GM18907 (cell line): ENCODE data around the gene BAIAP2L2.
"Not testable (repeated sequence)": the region's sequence is repeated elsewhere in the genome, so short reads cannot be mapped to it uniquely, and the experiment has no call there.

Source experiments
- ATAC-seq: cut with Tn5 transposase; IDR thresholded peaks from one replicate; pipeline ENCODE4 v1.9.1; 2021; ENCODE audit warnings: mild to moderate bottlenecking, moderate library complexity; ENCODE audit not compliant: unreplicated experiment

The BAIAP2L2 gene

DNA sequence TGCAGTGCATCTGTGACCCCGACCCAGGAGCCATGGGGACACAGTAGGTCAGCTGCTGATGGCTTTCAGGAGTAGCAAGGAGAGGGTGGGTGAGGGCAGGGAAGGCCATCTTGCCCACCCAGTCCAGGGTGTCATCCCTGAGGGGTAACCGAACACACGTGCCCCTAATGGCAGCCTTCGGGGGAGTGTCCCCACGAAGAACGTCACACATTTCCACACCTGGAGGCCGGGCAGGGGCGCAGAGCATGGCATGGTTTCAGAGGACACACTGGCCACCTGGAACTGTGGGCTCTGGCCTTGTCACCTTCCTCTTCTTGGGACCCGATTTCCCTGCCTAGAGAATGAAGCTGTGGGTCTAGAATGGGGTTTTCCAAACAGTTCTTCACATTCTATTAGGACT, 19.4 kb upstream of the BAIAP2L2 start:
- no peak for ATAC-seq

DNA sequence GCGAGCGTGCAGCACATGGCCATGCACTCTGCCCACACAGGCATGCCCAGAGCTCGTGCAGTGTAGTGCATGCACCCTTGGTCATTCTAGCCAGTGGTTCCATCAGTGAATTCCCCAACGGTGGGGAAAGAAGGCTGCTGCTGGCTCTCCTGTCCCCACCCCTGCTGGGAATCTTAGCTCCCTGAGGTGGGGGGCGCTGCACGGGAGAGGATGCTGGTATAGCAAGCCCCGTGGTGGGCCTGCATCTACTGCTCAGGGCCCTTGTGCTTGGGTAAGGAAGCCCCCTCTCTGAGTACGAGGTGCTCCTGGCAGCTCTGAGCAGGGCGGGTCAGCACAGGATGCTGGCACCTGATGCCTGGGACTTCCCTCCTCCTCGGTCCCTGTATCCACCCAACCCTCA, 18.5 kb upstream of the BAIAP2L2 start:
- ATAC-seq: no peak

DNA sequence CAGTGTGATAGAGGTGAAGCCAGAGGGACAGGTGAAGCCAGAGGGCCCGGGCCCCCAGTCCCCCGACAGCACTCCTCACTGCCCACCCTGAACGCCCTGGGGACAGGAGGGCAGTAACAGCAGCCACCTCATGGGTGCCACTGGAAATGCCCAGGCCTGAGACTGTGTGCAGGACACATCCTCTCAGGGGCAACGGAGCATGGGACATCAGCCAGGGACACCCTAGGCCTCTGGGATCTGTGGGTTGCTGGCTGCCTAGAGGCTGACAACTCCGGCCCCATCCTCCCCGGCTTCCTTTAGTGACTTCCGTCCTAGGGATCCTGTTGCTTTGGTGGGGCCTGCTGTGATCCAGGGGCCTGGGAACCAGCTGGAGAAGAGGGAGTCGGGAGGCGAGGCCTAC, 17.4 kb upstream of the BAIAP2L2 start:
- ATAC-seq: no peak

DNA sequence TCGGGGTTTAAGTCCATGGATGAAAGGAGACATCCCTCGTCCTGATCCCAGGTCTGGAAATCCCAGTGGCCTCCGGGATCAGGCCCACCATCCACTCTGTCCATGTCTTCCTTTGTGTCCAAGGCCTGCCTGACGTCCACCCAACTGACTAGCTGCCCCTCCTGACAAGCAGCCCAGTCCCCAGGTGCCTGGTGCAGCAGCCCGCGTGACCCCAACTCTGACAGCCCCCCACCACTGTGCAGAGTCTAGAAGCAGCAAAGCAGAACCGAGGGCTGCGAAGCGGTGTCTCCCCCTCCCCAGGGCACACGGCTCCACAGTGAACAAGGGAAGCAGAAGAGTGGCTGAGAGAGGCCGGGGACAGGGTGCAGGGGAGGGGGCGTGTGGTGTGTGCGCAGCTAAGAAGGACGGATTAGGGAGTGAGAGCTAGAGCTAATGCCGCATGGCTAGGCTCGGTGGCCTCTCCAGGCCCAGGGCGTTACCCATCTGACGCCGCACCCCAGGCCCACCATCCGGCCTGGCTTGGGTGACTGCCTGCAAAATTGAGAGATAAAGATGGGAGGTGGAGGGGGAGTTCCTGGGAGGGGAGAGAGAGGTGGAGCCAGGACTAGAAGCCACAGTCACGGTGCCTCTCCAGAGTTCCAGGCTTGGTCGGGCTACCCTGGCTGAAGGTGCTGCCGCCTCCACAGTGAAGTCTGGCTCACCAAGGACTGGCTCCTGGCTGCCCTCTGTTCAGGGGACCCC, 16.6 kb upstream of the BAIAP2L2 start:
- ATAC-seq: no peak

DNA sequence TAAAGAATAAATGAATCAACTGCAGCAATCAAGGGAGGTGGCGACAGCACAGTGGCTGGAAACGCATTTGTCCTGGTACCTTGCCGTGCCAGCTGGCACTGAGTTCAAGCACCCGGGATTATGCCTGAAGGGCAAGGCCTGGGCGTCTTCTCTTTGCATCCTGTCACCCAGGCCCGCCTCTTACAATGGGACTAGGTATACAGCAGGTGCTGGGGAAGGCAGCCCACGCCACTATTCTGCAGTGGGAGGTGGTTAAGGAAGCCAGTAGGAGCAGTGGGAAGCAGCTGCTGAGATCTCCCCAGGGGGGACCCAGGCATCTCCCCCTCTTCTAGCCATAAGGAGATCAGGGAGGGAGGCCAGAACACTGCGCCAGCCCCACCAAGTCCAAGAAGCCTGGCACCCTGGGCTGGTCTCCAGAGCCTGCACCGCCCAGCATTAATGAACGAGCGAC, 15.3 kb upstream of the BAIAP2L2 start:
- ATAC-seq: no peak

DNA sequence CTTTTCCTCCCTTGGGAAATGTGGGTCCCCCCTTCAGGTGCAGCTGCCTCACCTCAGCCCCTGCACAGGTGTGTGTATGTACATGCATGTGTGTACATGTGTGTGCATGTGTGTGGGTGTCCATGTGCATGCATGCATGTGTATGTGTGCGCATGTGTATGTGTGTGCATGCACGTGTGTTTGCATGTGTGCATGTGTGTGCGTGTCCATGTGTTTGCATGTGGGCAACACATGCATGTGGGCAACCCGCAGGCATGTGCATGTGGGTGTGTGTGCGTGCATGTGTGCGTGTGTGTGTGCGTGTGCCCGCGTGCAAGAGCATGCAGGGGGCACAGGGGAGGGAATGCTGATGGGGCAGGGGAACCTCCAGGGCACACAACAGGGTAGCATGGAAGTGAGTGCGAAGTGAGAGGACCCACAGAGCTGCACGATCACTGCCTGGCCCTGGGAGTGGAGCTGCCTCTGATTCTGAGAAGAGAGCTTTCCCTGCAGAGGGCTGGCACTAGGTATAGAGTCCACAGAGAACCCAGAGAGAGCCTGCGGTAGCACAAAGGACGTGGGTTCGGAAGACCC, 14.6 kb upstream of the BAIAP2L2 start:
- no peak for ATAC-seq

DNA sequence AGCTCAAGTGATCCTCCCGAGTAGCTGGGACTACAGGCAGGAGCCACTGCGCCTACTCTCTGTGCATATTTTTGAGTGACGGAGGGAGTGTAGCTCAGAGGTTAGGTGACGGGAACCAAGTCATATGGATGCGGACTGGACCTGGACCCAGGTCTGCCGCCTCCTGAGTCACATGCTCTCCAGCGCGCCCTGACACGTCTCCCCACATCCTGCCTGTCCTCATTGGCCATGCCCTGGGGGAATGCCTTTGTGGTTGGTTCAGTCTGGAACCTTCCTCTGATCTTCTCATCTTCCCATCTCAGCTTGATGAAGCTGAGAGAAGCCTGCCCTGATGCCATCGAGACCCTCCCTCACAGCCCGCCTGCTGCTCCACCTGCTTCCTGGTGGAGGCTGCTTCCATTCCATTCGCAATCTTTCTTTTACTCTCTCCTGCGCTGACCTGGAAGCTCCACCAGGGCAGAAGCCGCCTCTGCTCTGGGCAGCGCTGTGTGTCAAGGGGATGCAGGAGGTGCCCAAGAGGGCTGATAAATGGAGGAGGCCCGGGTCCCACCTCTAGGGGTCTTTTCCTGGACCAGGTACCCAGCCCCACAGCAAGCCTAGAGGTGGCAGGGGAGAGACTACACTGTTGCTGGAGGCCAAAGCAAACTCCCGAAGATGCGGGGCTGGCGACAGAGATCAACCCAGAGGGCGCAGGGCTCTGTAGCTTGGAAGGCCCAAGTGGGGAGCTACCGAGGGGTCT, 13.9 kb upstream of the BAIAP2L2 start:
- no peak for ATAC-seq

DNA sequence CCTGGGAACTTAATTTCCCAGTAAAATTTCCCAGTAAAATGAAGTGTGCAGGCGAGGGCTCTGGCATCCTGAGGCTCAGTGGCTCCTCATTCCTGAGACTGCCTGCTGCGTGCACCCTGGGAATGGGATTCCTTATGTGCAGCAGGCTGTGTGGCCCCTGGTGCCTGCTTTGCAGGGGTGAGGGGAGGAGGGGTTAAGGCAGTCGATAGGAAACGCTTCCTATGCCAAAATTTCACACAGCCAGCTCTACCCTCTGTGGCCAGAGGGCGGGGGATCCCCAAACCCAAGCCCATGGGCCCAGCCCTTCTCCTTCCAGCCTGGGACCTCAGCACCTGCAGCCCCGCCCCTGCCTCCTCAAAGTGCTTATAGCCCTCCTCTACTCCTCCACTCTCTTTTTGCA, 12.1 kb upstream of the BAIAP2L2 start:
- no peak for ATAC-seq

DNA sequence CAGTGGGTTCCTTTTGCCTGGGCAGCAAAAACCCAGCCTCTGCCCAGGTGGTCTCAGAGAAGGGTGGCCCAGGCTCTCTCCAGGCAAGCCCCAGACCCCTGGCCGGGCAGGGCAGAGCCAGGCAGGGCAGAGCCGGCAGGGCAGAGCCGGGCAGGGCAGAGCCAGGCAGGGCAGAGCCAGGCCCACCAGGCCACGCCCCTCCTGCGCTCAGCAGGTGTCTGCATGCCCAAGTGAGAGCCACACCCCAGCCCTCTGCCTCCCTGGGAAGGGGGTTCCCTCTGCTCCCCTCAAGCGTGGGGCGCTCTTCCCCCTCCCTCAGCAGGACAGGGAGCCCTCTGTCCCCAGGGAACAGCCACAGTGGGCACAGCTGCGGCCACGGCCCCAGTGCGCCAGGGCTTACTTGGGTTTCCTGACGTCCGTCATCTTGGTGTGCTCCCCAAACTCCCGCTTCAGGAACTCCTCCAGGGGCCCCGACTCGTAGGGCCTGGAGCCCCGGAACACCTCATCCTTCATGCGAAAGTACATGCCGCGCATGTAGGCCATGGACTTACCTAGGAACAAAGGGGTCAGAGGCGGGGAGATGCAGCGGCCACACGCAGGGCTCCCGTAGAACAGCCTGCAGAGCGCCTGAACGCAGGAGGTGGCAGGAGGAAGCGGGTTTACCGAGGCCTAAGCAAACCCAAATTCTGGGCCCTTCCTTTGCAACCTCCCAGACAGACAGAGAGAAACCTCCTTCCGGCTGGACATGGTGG, 10.1 kb upstream of the BAIAP2L2 start:
- ATAC-seq: no peak

DNA sequence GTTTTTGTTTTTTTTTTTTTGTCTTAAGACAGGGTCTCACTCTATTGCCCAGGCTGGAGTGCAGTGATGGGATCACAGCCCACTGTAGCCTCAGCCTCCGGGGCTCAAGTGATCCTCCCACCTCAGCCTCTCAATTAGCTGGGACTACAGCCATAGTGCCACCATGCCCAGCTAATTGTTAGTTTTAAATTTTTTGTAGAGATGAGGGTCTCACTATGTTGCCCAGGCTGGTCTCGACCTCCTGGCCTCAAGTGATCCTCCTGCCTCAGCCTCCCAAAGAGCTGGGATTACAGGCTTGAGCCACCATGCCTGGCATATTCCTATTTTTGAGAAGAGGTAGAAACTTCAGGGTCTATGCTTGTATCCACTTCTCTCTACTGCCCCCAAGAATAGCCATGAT, 8.3 kb upstream of the BAIAP2L2 start:
- ATAC-seq: not testable (repeated sequence)

DNA sequence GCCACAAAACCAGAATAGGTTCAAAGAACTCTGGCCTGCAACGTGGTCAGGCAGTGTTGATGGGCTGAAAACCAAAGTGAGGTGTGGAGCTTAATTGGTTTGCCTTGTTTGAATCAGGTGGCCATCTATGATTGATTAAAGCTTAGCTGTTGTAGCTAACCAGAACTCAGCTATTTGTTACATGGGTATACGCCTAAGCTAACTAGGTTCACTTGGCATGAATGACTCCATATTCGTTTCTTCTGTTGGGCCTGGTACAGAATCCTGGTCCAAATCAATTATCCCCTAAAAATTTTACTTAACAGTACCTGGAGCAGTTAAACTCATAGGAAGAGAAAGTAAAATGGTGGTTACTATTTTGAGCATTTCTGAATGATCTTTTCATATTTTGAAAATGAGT, 7.7 kb upstream of the BAIAP2L2 start:
- ATAC-seq: no peak

DNA sequence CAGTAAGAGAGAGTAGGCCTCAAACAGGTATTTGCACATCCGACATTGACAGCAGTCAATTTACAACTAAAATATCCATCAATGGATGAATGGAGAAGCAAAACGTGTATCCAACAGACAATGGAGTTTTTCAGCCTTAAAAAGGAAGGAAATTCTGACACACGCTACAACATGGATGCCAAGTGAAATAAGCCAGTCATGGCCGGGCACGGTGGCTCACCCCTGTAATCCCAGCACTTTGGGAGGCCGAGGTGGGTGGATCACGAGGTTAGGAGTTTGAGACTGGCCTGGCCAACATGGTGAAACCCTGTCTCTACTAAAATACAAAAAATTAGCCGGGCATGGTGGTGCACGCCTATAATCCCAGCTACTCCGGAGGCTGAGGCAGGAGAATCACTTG, 7.1 kb upstream of the BAIAP2L2 start:
- not testable (repeated sequence) for ATAC-seq

DNA sequence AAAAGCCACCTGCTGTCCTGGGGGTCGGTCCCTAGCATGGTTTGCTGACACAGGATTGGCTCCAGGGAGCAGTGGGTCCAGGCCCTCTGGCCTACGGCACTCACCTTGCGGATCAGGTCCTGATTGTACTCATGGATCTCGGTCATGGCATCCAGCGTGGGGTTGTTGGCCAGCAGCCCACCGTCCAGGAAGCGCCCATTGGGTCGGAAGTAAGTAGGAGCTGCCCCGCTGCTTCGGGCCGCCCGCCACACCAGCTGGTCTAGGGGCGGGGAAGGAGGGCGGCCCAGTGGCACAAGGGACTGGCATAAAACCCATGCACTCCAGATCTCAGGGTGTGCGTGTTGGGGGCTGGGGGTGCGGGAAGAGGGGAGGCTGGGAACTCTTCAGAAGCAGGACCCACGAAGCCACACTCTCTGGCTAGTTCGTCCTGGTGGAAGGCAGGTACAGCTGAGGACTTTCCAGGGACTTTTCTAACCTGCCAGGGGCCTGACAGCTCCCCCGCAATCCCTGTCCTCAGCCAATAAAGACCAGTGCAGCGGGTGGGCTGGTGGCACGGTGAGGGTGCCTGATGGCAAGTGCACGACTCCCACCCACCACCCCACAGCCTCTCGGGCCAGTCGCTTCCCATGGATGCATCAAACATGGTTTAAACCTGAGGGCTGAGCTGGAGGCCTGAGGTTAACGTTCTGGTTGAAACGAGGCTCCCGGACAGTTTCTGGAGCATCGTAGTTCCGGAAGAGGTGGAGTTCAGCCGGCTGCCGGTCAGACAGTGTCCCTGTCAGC, 5.1 kb upstream of the BAIAP2L2 start:
- no peak for ATAC-seq

DNA sequence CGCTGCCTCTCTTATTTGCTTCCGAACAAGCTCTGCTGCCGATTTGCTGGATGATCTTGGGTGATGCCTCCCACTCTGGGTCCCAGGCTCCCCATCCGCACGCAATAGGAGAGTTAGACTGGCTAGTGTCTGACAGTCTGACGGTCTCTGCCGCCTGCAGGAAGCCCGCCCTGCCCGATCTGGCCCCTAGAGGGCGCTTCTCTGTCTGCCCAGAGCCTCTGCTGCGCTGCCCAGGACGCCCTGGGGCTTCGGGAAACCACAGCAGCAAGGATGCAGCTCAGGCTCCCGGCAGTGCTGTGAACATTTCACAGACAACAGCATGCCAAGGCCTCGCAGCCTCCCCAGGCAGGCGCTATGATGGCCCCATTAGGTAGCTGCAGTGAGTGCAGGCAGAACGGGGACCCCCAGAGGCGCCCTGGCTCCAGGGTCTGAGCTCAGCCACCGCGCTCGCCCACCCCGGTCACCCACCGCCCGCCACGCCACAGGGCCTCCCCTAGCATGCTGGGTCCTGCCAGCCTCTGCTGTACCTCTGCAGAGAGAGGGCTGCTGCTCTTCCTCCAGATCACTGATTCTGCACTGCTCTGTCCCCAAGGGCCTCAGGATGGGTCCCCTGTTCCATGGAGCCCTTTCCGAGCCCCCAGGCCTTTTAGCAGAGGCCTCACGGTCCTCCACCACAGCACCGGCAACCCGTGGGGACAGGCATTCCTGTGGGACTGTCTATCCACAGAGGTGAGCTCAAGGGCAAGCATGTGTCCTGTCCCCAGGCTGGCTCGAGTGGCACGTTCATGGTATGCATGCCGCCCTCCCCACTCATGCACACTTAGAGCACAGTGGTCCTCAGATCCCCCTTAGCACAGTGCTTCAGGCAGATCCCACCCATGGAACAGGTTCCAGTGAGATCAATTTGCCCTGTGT, 4.3 kb upstream of the BAIAP2L2 start:
- no peak for ATAC-seq

DNA sequence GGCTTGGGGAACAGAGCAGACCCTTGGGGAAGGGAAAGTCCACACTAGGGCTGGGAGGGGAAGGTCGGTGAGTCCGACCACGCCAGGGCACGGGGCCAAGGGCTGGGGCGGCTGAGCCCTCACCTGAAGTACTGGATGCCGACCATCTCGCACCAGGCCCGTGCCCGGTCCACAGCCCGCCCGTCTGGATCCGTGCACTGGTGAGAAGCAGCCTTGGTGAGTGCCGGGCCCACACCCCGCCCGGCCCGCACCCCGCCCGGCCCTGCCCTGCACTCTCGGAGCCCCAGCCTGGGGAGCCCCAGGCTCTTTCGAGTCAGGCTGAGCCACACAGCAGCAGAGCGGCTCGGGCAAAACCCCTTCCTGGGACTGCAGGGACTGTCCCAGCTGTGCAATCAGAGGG, 1.9 kb upstream of the BAIAP2L2 start:
- ATAC-seq: no peak

DNA sequence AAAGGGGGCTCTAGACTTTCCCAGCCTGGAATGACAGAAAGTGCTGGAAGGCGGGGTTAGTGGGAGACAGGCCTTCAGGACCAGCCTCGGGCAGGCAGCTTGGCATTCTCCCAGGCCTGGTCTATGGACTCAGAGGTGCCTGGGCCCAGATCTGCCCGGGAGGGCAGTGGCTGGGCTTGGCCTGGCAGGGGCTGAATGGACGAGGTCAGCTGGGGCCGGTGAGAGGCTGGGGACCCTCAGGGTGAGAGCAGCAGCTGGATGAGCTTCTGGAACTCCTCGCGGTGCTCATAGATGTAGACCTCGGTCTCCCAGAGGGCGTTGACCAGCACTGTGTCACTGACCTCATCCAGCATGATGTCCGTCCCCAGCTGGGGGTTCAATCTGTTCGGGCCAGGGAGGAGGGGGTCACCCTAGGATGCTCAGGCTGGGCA, 1.5 kb upstream of the BAIAP2L2 start:
- no peak for ATAC-seq

DNA sequence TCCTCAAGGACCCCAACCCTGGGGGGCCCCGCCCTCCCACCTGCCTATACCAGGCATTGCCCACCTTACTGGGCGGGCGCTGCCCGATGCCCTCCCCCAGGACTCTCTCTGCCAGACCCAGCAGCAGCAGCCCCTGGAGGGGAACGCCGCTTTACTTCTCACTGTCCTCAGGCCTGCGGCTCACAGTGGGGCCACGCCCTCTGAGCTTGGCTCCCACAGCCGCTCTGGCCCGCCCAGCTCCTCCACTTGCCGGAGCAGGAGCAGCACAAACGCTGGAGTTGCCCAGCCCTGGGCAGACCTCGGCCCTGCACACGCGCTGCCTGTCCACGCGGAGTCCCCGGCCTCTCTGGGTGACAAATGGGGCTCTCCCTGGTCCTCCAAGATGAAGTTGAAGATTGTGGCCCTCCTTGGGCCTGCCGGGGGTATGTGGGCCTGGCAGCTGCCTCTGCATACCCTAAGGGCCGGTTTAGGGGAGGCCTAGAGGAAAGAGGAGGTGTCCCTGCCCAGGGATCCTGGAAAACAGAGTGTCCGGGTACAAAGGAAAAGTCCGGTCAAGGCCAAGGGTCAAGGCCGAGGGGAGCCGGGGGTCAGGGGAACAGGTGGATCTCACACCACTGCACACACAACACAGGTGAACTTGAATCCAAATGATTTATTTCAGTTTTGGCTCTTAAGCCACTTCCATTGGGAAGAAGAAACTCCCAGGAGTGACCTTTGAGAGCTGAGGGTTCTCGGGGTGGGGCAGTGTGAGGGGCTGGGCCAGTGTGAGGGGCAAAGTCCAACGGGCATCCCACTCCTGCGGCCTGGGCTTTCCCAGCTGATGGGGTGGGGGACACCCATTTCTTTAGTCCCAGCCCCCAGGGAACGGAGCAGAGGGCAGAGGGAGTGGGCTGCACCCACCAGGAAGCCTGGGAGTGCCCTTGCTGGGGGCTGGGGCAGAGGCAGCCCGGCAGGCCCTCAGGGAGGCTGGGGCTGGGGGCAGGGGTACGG, 674 bp upstream of the BAIAP2L2 start:
- no peak for ATAC-seq

DNA sequence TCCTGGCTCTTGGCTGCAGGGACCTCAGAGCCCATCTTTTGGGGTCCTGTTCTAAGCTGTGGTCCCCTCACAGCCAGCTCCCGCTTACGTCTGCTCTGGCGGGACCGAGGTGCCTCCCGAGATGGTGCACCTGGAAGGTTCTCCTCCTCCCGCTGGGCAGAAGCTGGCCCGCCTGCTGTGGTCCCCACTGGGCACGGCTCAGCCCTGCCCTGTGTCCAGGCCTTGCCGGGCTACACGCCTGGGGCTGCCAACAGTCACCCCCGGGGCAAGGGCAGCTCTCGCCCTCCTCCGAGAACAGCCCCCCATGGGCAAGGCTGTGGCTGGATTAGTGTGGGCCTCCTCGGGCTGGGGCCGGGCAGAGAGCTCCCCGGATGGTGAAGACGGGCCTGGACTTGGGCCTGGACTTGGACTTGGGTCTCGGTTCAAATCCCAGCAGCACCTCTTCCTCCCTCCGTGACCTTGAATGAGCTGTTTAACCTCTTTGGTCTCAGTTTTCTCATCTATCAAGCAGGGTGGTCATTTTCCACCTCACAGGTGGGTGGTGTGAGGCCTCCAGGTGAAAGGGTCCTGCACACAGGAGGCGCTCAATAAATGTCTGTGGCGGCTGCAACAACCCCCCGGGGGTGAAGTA, 998 bp downstream of the BAIAP2L2 start:
- no peak for ATAC-seq
